Pancreas (tissue), 10 donors: ENCODE results near the gene ZNF800. TPM values are rescaled to one million over a fixed set of nuclear protein-coding genes. Genes with fewer than 3 reads are reported as not detected.

Experiments
- ATAC-seq, 4 donors: fragments of 200-7000 bp; cut with Tn5 transposase; one replicate each; pipeline versions ENCODE4 v1.8.0 to v1.9.1; 2020; ENCODE audit warnings: mild to moderate bottlenecking in 4 of 4, moderate library complexity in 4 of 4
- DNase-seq, 6 donors: peaks; one replicate each; pipeline ENCODE4 v3.0.0-alpha.2; 2020
- FAIRE-seq: peaks from 2 replicates; lab custom pipeline; 2012; peaks lifted over from hg19 to GRCh38; lab: Jason Lieb, UNC
- H3K27ac ChIP-seq, 4 donors: fragments of 200-600 bp; sonication (generic); 1 replicate in 3 of 4; 2 replicates in 1 of 4; pipeline versions ENCODE4 v1.5.0 to v1.8.0; 2020
- H3K27me3 ChIP-seq, 4 donors: fragments of 200-600 bp; one replicate each; pipeline ENCODE4 v1.8.0; 2021
- H3K36me3 ChIP-seq, 3 donors: fragments of 200-600 bp; sonication (generic) in 1 of 3; one replicate each; pipeline versions ENCODE4 v1.5.0 to v1.8.0; 2020 to 2021
- H3K4me1 ChIP-seq, 3 donors: fragments of 200-600 bp; one replicate each; pipeline ENCODE4 v1.8.0; 2021
- H3K4me3 ChIP-seq, 4 donors: fragments of 200-600 bp; sonication (generic) in 2 of 4; one replicate each; pipeline versions ENCODE4 v1.5.0 to v1.8.0; 2020 to 2021
- H3K9me3 ChIP-seq, 4 donors: fragments of 200-600 bp; one replicate each; pipeline ENCODE4 v1.8.0; 2021
- WGBS, 2 donors: extraction: QIAGEN DNeasy Blood & Tissue Kit; methylation state at CpG; one replicate each; pipeline ENCODE4 v1.1.7; 2013; 5-methylcytosine and 5-hydroxymethylcytosine counted together
- intact Hi-C, 3 donors: fragments of 100-400 bp; cut with DNase I; formaldehyde crosslinking; loops; one replicate each; pipeline versions ENCODE4 v1.11.1 to v1.14.2; 2022
- polyA plus RNA-seq, 2 donors: library from polyadenylated mRNA; stranded (reverse); fragments of 200-250 nt; gene quantifications; one replicate each; pipeline ENCODE4 v1.2.3, GENCODE V29; 2013
- total RNA-seq, 6 donors: library from RNA; stranded (reverse); fragmentation: NEBNext Ultra II Directional in 4 of 6; extraction: Animal tissue kit (Norgen Biotek cat#: 25700) in 4 of 6; gene quantifications; one replicate each; pipeline versions ENCODE4 v1.2.1 to v1.2.4, GENCODE V29; 2021 to 2023
- TF ChIP-seq, protein P1 (sequence below), 4 donors: fragments of 200-600 bp; sonication (generic) in 3 of 4; IDR thresholded peaks; one replicate each; pipeline versions ENCODE4 v1.5.0 to v1.8.0; 2021; ENCODE audit warnings: antibody characterized with exemption in 4 of 4
- donor health status: healthy with polysubstance abuse.
- donor health status: DM: no; HTN: no; CAD: no; lungs with moderate emphysema.
- donor health status: DM: no; HTN: no; CAD: no.
- donor health status: control.
- donor health status: control.
- donor health status: Bipolar disorder and iron deficiency.
- donor health status: DM: yes; HTN: yes; CAD: no.
- donor health status: DM: no; HTN: no; CAD: no.
- donor health status: DM: no; HTN: no; CAD: no.
- donor health status: DM: yes; HTN: yes; CAD: no.

Gene ZNF800
- total and polyA plus RNA-seq, 8 donors, result 6.0 to 19.7 (median 13.9) TPM

DNA sequence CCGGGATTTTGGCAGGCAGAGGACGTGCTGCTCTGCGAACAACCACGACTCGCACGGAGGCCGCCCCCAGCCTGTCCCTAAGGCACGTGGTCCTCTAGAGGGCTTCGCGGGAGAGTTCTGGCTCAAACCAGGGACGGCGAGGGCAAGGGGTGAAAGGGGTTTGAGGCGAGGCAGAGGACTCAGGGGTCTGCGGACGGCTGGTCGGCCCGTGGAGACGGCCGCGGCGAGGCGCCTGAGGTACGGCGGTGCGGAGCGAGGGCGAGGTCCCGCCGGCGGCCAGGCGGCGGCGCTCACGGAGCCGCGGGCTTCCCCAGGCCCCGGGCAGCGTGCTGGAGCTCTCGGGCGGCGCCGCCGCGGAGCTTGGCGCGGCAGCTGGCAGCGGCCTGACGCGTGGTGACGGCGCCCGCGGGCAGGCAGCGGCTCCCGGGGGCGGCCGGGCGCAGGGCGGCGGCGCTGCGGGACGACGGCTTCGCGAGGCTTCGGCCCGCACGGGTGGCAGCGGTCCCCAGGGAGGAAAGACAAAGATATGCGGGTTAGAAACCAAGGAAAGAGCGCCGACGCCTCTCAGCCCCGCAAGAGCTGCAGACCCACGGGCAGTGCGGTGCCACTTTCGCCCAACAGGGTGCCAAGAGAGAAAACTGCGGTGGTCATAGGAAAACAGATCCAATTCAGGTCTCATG lies 44.8 kb downstream of the ZNF800 start:
- TF ChIP-seq, protein P1, sequence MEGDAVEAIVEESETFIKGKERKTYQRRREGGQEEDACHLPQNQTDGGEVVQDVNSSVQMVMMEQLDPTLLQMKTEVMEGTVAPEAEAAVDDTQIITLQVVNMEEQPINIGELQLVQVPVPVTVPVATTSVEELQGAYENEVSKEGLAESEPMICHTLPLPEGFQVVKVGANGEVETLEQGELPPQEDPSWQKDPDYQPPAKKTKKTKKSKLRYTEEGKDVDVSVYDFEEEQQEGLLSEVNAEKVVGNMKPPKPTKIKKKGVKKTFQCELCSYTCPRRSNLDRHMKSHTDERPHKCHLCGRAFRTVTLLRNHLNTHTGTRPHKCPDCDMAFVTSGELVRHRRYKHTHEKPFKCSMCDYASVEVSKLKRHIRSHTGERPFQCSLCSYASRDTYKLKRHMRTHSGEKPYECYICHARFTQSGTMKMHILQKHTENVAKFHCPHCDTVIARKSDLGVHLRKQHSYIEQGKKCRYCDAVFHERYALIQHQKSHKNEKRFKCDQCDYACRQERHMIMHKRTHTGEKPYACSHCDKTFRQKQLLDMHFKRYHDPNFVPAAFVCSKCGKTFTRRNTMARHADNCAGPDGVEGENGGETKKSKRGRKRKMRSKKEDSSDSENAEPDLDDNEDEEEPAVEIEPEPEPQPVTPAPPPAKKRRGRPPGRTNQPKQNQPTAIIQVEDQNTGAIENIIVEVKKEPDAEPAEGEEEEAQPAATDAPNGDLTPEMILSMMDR (IDR thresholded peaks at IDR 0.05), result peak in 3 of 4 donors; percentile 37 to 54 (median 53)
- H3K9me3 ChIP-seq, result no peaks in the 10 kb centered on the region
- no peak overlapping the region for H3K27ac ChIP-seq
- peak; percentile 59 to 93 (median 80) for DNase-seq
- FAIRE-seq, result no peak
- intact Hi-C loops, result no loop called here
- H3K4me3 ChIP-seq, result peak overlapping the region in 2 of 4 donors; percentile 31 to 36
- WGBS, 2 donors, result 3 to 7% methylated on average over 60 to 79 of the region's 79 CpGs
- H3K36me3 ChIP-seq, result no peaks in the 10 kb centered on the region
- H3K27me3 ChIP-seq, result no peaks in the 10 kb centered on the region
- peak; percentile 97 to 100 (median 99) for ATAC-seq
- peaks cover 0 to 5% (median 0%) of the 10 kb centered on the region in 3 donors for H3K4me1 ChIP-seq

DNA sequence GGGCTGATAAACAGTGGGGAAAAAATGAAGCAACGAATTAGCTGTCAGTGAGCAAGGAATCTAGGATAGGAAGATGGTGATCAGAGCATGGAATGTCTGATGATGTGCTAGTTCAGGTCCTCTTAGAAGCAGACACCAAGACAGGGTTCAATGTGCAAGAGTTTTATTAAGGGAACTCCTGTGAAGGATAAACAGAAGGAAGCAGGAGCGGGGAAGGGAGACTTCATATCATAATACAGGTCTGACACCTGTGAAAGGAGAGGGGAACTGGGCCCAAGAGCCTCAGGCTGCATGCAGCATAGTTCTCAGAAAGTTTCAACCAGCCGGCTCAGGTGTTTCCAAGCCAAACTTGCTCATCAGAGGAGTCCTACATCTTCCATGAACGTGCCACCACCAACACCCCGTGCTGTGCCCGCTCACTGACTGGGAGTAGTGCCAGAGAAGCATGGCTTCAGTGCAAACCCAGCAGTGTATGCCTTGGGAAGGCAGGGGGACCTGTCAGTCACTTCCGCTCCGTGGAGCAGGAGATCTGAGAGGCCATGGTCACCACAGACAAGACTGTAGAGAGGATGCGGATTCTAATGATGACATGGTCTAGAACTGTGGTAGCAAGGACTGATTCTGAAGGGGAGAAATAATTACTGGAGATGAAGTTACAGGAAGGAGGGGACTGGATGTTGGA lies 45.8 kb downstream of the ZNF800 start:
- no peak for FAIRE-seq
- intact Hi-C loops, result no loop called here
- no peak for ATAC-seq
- Histone ChIP-seq H3K27ac (no peak overlapping the region), H3K4me1 (peaks cover 0 to 5% (median 0%) of the 10 kb centered on the region in 3 donors), H3K9me3 (no peaks in the 10 kb centered on the region), H3K4me3 (no peak overlapping the region), H3K27me3 (no peaks in the 10 kb centered on the region), H3K36me3 (no peaks in the 10 kb centered on the region)
- 83 to 86% methylated on average over 9 of the region's 9 CpGs for WGBS, 2 donors
- TF ChIP-seq, protein P1 (IDR thresholded peaks at IDR 0.05), result no peak
- DNase-seq, result peak in 2 of 6 donors; percentile 13 to 48

DNA sequence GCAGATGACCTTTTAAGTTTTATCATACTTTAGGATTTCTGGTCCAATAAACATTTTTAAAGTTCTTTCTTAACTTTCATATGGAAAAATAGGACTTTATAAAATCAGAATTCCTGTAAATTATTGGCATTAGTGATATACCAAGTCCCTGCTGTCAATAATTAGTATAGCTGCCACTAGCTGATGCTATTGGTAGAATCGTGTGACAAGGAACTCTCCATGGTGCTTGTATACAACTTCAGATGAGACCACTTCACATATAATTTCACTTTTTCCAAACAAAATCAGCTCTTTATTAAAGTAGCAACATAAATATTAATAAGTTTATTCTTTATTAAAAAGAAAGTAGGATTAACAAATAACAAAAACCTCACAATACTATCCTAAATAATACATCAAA lies 49.9 kb downstream of the ZNF800 start:
- ATAC-seq (no peak), DNase-seq (no peak), FAIRE-seq (peak; percentile 49)
- no peaks in the 10 kb centered on the region for H3K36me3 ChIP-seq
- no peak overlapping the region for H3K4me3 ChIP-seq
- H3K27me3 ChIP-seq, result no peaks in the 10 kb centered on the region
- whole genome bisulfite sequencing, 2 donors, result 75 to 77% methylated on average over 1 of the region's 1 CpG
- H3K4me1 ChIP-seq, result no peaks in the 10 kb centered on the region
- no peaks in the 10 kb centered on the region for H3K9me3 ChIP-seq
- no peak overlapping the region for H3K27ac ChIP-seq
- TF ChIP-seq, protein P1 (IDR thresholded peaks at IDR 0.05), result no peak
- intact Hi-C loops, result no loop called here

DNA sequence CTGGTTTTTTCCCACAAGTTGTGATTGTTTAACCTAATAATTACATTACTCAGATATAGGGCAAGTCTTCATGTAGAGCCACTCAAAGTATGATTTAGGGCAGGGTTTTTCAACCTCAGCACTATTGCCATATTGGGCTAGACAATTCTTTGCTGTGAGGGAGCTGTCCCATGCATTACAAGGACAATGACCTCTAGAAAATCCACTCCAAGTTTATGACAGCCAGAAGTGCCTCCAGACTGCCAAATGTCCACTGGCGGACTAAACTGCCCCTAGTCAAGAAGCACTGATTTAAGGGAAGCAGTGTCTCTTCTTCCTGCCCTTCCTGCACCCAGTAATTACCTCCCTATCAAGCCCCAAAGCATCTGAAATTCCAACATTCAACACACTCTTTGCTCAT lies 54.4 kb downstream of the ZNF800 start:
- 84 to 89% methylated on average over 1 of the region's 1 CpG for WGBS, 2 donors
- Histone ChIP-seq H3K4me1 (no peaks in the 10 kb centered on the region), H3K27ac (no peak overlapping the region), H3K9me3 (no peaks in the 10 kb centered on the region), H3K36me3 (no peaks in the 10 kb centered on the region), H3K4me3 (no peak overlapping the region), H3K27me3 (no peaks in the 10 kb centered on the region)
- TF ChIP-seq, protein P1 (IDR thresholded peaks at IDR 0.05), result no peak
- ATAC-seq (no peak), FAIRE-seq (no peak), DNase-seq (no peak)
- intact Hi-C loops, result no loop called here

DNA sequence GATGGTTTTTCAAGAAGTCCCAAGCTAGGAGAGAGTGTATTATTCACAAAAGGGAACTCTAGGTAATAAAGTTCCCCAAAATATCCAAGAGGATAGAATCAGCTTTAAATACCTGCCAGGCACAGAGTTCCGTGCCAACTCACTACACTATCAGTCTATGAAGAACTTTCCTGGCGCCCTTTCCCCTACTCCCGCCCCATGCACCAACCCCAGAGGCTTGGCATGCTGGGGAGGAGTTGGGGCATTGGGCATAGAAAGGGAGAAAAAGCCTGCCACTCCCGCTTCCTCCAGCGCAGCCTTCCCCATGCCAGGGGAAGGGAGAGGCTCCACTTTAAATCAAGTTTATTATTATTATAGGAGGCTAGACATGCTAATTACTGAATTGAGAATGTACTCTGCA lies 54.9 kb downstream of the ZNF800 start:
- Histone ChIP-seq H3K27me3 (no peaks in the 10 kb centered on the region), H3K4me1 (no peaks in the 10 kb centered on the region), H3K9me3 (no peaks in the 10 kb centered on the region), H3K36me3 (no peaks in the 10 kb centered on the region), H3K27ac (no peak overlapping the region), H3K4me3 (no peak overlapping the region)
- 63 to 68% methylated on average over 5 of the region's 5 CpGs for WGBS, 2 donors
- TF ChIP-seq, protein P1 (IDR thresholded peaks at IDR 0.05), result no peak
- intact Hi-C loops, result no loop called here
- no peak for ATAC-seq
- no peak for FAIRE-seq
- no peak for DNase-seq
